SJCRH30 (cell line): ENCODE data around the gene ZBTB4. TPM values are rescaled to one million over a fixed set of nuclear protein-coding genes. Genes with fewer than 3 reads are reported as not detected.

Experiments
- DNase-seq, 2 experiments: peaks; one replicate each; pipeline ENCODE4 v3.0.0-alpha.2; 2015 to 2020
- H3K27ac ChIP-seq: fragments of 250-450 bp; sonication (Bioruptor Pico); 2 replicates; pipeline ENCODE4 v1.5.1; 2020; ENCODE audit warnings: mild to moderate bottlenecking, moderate library complexity
- H3K27me3 ChIP-seq: fragments of 250-450 bp; sonication (Bioruptor Pico); 2 replicates; pipeline ENCODE4 v1.5.1; 2020; ENCODE audit warnings: mild to moderate bottlenecking, moderate library complexity
- H3K36me3 ChIP-seq: fragments of 250-450 bp; sonication (Bioruptor Pico); 2 replicates; pipeline ENCODE4 v1.5.1; 2020; ENCODE audit warnings: mild to moderate bottlenecking, moderate library complexity
- H3K4me1 ChIP-seq: fragments of 250-450 bp; sonication (Bioruptor Pico); 2 replicates; pipeline ENCODE4 v1.5.1; 2020; ENCODE audit warnings: mild to moderate bottlenecking, moderate library complexity
- H3K4me3 ChIP-seq: fragments of 250-450 bp; sonication (Bioruptor Pico); 2 replicates; pipeline ENCODE4 v1.5.1; 2020; ENCODE audit warnings: mild to moderate bottlenecking, moderate library complexity
- H3K9me3 ChIP-seq: fragments of 250-450 bp; sonication (Bioruptor Pico); replicated peaks from 2 replicates; pipeline ENCODE4 v1.5.1; 2020; ENCODE audit warnings: mild to moderate bottlenecking, moderate library complexity
- total RNA-seq: library from RNA; depleted of rRNA; stranded (reverse); fragments of >200 nt; shearing (Covaris generic); gene quantifications from 2 replicates; pipeline ENCODE4 v1.2.3, GENCODE V29; 2014

Gene ZBTB4
- total RNA-seq, 1 experiment from 2014 or later: 5.3 TPM

DNA sequence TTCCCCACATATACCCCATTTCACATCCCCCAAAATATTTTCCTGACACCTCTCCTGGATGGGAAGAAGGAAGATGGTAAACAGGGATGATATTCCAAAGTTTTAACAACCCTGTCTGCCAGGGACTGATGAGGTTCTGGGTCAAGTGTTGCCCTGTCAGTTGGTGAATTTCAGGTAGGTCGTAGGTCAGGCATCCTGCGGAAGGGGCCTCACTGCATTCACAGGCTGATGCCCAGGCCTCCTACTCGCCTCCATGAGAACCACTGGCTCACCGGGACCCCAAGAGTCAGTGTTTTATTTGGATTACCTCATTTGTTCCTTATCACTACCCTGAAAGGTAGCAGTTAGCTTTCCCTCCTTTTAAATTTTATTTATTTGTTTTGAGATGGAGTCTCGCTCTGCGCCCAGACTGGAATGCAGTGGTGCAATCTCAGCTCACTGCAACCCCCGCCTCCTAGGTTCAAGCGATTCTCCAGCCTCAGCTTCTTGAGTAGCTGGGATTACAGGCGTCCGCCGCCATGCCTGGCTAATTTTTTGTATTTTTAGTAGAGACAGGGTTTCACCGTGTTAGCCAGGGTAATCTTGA, 10.5 kb downstream of the ZBTB4 start:
- Histone ChIP-seq H3K4me1 (no peaks in the 10 kb centered on the region), H3K27me3 (no peaks in the 10 kb centered on the region), H3K9me3 (no peaks in the 10 kb centered on the region), H3K27ac (no peak overlapping the region), H3K4me3 (no peak overlapping the region), H3K36me3 (no peaks in the 10 kb centered on the region)
- DNase-seq: no peak

DNA sequence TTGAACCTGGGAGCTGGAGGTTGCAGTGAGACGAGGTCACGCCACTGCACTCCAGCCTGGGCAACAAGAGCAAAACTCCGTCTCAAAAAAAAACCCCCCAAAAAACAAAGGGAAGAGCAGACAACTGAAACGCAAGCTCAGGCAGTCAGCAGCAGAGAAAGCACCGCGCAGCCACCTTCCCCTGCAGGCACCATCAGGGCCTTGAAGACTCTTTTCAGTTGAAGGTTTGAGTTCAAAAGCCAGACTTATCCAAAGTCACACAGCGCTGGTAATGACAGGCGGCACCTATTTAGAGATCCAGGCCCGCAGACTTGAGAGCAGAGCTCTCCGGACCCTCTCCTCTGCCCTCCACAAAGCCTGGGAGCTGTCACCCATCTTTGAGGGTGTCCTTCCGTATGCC, 11.1 kb downstream of the ZBTB4 start:
- DNase-seq: no peak
- no peak overlapping the region for H3K27ac ChIP-seq
- no peak overlapping the region for H3K4me3 ChIP-seq
- H3K4me1 ChIP-seq: no peaks in the 10 kb centered on the region
- no peaks in the 10 kb centered on the region for H3K27me3 ChIP-seq
- no peaks in the 10 kb centered on the region for H3K36me3 ChIP-seq
- H3K9me3 ChIP-seq: no peaks in the 10 kb centered on the region

DNA sequence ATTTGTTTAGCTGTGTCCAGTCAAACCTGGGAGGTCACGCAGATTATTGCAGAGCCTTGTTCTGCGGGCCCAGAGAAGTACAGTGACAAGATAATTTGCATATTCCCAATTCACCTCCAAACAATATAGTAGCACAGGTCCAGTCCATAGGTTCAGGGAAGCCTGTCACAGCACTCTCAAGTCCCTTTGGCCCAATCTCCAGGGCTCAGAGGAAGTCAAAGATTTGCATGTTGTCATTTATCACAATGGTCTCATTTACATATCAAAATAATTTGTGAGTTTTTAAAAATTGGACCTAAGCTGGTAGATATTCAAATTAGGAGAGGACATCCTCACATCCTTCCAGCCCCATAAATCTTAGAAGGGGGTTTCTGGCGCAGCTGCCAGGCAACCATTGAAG, 11.9 kb downstream of the ZBTB4 start:
- H3K36me3 ChIP-seq: no peaks in the 10 kb centered on the region
- no peak overlapping the region for H3K4me3 ChIP-seq
- H3K9me3 ChIP-seq: no peaks in the 10 kb centered on the region
- no peaks in the 10 kb centered on the region for H3K4me1 ChIP-seq
- H3K27me3 ChIP-seq: no peaks in the 10 kb centered on the region
- no peak for DNase-seq
- H3K27ac ChIP-seq: no peak overlapping the region

- H3K4me1 ChIP-seq: no peaks in the 10 kb centered on the region
- H3K36me3 ChIP-seq: no peaks in the 10 kb centered on the region
- no peak overlapping the region for H3K27ac ChIP-seq
- no peaks in the 10 kb centered on the region for H3K9me3 ChIP-seq
- H3K4me3 ChIP-seq: no peak overlapping the region
- H3K27me3 ChIP-seq: no peaks in the 10 kb centered on the region
- DNase-seq: no peak
Observed at GRCh38 chr17:7466639-7467341, 12.6 kb downstream of the ZBTB4 start.

DNA sequence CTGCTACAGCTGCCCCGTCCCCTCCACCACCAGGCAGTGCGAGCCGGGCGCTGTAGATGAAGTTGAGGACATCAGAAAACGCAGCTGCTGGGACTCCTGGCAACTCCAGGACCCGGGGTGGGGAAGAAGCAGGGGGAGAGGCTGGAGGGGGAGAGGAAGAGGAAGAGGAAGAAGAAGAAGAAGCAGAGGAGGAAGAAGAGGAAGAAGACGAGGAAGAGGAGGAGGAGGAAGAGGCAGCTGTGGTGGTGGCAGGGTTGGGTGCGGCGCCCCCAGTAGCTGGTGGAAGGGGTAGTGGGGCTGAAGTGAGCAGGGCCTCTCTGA, 13.2 kb downstream of the ZBTB4 start:
- Histone ChIP-seq H3K4me1 (no peaks in the 10 kb centered on the region), H3K36me3 (no peaks in the 10 kb centered on the region), H3K27ac (no peak overlapping the region), H3K4me3 (no peak overlapping the region), H3K9me3 (no peaks in the 10 kb centered on the region), H3K27me3 (no peaks in the 10 kb centered on the region)
- DNase-seq: no peak

DNA sequence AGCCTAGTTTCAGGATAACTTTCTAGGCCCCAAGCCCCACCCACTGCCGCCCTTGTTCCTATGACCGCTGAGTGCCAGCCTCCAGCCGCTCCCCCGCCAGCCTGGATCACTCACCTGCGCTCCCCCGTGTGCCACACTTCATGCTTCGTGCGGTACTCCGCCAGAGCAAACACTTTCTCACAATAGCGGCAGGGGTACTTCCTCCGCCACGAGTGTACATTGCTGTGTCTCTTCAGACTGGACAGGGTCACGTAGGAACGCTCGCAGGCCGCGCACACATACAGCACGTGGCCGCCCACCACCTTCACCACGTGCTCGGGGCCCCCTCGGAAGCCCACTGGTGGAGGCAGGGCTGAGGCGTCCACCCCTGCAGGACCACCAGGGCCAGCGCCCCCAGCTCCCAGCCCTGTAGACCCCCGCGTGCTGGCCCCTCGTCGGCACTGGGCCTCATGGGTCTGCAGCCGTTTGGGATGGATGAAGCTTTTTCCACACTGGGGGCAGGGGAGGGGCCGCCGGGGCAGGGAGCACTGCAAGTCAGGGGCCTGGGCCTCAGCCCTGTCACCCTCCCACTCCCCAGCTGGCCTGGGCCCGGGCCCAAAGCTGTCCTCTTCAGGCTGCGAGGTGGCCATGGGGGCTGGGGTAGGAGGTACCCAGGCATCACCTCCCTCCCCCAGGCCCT, 13.7 kb downstream of the ZBTB4 start:
- Histone ChIP-seq H3K27me3 (no peaks in the 10 kb centered on the region), H3K4me1 (no peaks in the 10 kb centered on the region), H3K27ac (no peak overlapping the region), H3K9me3 (no peaks in the 10 kb centered on the region), H3K36me3 (no peaks in the 10 kb centered on the region), H3K4me3 (no peak overlapping the region)
- DNase-seq: no peak

DNA sequence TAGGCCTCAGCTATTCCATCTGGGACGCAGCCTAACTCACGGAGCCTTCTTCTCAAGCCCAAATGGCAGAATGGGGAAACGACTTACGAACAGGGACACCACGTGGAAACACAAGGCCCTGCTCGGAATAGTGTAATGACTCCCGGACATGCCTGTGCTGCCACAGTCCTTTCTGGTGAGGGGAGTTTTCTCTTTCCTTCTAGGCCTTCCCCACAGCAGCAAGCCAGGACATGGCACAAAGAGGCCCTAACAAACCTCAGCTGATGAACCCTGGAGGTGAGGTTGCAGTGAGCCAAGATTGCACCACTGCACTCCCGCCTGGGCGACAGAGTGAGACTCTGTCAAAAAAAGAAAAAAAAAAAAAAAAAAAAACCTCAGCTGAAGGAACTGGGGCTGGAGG, 15.3 kb downstream of the ZBTB4 start:
- no peaks in the 10 kb centered on the region; the same call in 1 of the 2 replicates for H3K36me3 ChIP-seq
- no peaks in the 10 kb centered on the region for H3K9me3 ChIP-seq
- no peak for DNase-seq
- H3K27me3 ChIP-seq: no peaks in the 10 kb centered on the region
- H3K4me3 ChIP-seq: no peak overlapping the region
- H3K27ac ChIP-seq: no peak overlapping the region
- H3K4me1 ChIP-seq: no peaks in the 10 kb centered on the region

- no peaks in the 10 kb centered on the region for H3K27me3 ChIP-seq
- no peaks in the 10 kb centered on the region for H3K4me1 ChIP-seq
- no peaks in the 10 kb centered on the region; the same call in none of the 2 replicates for H3K36me3 ChIP-seq
- DNase-seq: no peak
- no peak overlapping the region for H3K27ac ChIP-seq
- H3K4me3 ChIP-seq: no peak overlapping the region
- H3K9me3 ChIP-seq: no peaks in the 10 kb centered on the region
Observed at GRCh38 chr17:7463372-7463846, 16.0 kb downstream of the ZBTB4 start.

DNA sequence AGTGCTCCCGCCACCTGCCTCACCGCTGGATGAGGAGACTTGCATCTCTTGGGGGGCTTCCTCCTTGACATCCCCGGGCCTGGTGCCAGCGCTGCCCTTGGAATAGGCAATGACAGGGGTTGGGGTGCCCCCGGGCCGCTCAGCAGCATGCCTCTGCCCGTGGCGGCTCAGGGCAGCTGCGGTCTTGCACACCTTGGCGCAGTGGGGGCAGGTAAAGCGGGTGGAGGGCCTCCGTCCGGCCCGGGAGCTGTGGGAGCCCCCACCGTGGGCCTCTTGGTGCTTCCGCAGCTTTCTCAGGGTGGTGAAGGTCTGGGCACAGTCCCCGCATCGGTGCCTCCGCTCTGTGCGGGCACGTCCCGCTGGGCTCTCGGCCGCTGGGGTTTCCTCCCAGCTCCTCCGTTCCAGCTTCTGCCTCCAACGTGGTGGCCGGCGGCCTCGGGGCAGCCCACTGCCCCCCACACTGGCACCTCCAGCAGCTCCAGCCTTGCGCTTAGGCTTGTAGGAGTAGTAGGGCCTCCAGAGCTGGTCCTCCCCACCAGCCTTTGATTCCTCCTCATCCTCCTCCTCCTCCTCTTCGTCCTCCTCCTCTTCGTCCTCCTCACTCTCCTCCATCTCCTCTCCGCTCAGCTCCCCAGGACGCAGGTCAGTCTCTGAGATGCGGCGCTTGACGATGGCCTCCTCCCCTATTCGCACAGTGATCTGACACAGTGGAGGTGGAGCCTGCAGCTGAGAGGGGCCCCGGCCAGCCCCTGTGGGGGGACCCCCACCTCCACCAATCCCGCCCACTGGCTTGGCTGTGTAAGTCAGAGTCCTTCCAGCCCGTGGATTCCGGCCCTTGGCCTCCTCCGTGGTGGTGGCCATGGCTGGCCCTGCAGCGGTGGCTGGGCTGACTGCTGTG, 16.7 kb downstream of the ZBTB4 start:
- Histone ChIP-seq H3K36me3 (no peaks in the 10 kb centered on the region; the same call in none of the 2 replicates), H3K4me3 (no peak overlapping the region), H3K9me3 (no peaks in the 10 kb centered on the region), H3K27me3 (no peaks in the 10 kb centered on the region), H3K27ac (no peak overlapping the region), H3K4me1 (no peaks in the 10 kb centered on the region)
- DNase-seq: no peak

GRCh38 chr17:7460850-7461660, 18.4 kb downstream of the ZBTB4 start:
- Histone ChIP-seq H3K27me3 (no peaks in the 10 kb centered on the region), H3K27ac (no peak overlapping the region), H3K4me3 (no peak overlapping the region), H3K36me3 (peaks cover 14% of the 10 kb centered on the region), H3K4me1 (no peaks in the 10 kb centered on the region), H3K9me3 (no peaks in the 10 kb centered on the region)
- no peak for DNase-seq

GRCh38 chr17:7459961-7460545, 19.4 kb downstream of the ZBTB4 start:
- Histone ChIP-seq H3K4me1 (no peaks in the 10 kb centered on the region), H3K27ac (no peak overlapping the region), H3K9me3 (no peaks in the 10 kb centered on the region), H3K36me3 (peaks cover 21% of the 10 kb centered on the region), H3K4me3 (no peak overlapping the region), H3K27me3 (no peaks in the 10 kb centered on the region)
- no peak for DNase-seq

DNA sequence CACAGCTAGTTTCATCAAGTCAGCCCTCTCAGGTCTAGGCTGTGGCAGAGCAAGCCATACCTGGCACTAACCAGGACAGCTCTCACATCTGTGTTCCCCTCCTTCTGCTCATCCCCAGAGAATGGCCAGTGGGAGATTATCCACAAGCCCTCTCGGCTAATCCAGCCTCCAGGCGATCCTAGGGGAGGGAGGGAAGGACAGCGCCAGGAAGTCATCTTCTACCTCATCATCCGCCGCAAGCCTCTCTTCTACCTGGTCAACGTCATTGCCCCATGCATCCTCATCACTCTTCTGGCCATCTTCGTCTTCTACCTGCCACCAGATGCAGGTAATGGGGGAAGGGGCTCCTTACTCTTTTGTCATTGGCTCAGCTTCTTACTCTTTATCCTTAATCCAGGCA, 31.0 kb downstream of the ZBTB4 start:
- H3K27me3 ChIP-seq: no peaks in the 10 kb centered on the region
- no peak for DNase-seq
- no peak overlapping the region for H3K27ac ChIP-seq

GRCh38 chr17:7445619-7445968, 33.8 kb downstream of the ZBTB4 start:
- Histone ChIP-seq H3K9me3 (no peaks in the 10 kb centered on the region), H3K36me3 (peaks cover 5% of the 10 kb centered on the region), H3K4me1 (peaks cover 19% of the 10 kb centered on the region), H3K27ac (peak overlapping the region; percentile 100), H3K27me3 (no peaks in the 10 kb centered on the region), H3K4me3 (peak overlapping the region; percentile 97)
- DNase-seq: peak; percentile 78 to 79

More for the DNA sequence above, 31.0 kb downstream of the ZBTB4 start:
- Histone ChIP-seq H3K4me3 (no peak overlapping the region), H3K4me1 (peaks cover 15% of the 10 kb centered on the region), H3K9me3 (no peaks in the 10 kb centered on the region), H3K36me3 (peaks cover 15% of the 10 kb centered on the region)
